ENCODE measurements around the gene KRTAP10-5.

KRTAP10-5 gene

GRCh38 chr21:44599264-44600029, 19.0 kb upstream of the KRTAP10-5 start:
- Histone ChIP-seq H3K27me3 (ENCODE audit: insufficient read depth, insufficient read length) (no peaks in the 10 kb centered on the region), H3K9me3 (ENCODE audit: insufficient read depth, low read length) (peaks cover 13% of the 10 kb centered on the region), H3K4me1 (ENCODE audit: insufficient read depth, insufficient read length) (no peaks in the 10 kb centered on the region), H3K36me3 (ENCODE audit: insufficient read depth, insufficient read length, low read length) (no peaks in the 10 kb centered on the region), H3K4me3 (ENCODE audit: insufficient read length, low read depth) (no peak overlapping the region), H3K9ac (ENCODE audit: insufficient read length, low read depth) (no peak overlapping the region)
- DNase-seq (ENCODE audit: low read depth, low spot score), result no peak
- TF ChIP-seq SUZ12 (IDR thresholded peaks at IDR 0.05; ENCODE audit: extremely low read depth, insufficient read depth, insufficient read length) (no peak), YY1 (IDR thresholded peaks at IDR 0.05; ENCODE audit: insufficient read depth, insufficient read length) (no peak), ZNF274 (IDR thresholded peaks at IDR 0.05; ENCODE audit: low read depth, low read length) (no peak)

GRCh38 chr21:44598061-44598460, 17.7 kb upstream of the KRTAP10-5 start:
- H3K9me3 ChIP-seq (ENCODE audit: insufficient read depth, low read length), result peaks cover 13% of the 10 kb centered on the region
- no peaks in the 10 kb centered on the region for H3K36me3 ChIP-seq (ENCODE audit: insufficient read depth, insufficient read length, low read length)
- H3K4me3 ChIP-seq (ENCODE audit: insufficient read length, low read depth), result no peak overlapping the region
- no peak for TF ChIP-seq SUZ12 (IDR thresholded peaks at IDR 0.05; ENCODE audit: extremely low read depth, insufficient read depth, insufficient read length)
- TF ChIP-seq YY1 (IDR thresholded peaks at IDR 0.05; ENCODE audit: insufficient read depth, insufficient read length), result no peak
- TF ChIP-seq ZNF274 (IDR thresholded peaks at IDR 0.05; ENCODE audit: low read depth, low read length), result no peak
- H3K4me1 ChIP-seq (ENCODE audit: insufficient read depth, insufficient read length), result peaks cover 2% of the 10 kb centered on the region
- no peak overlapping the region for H3K9ac ChIP-seq (ENCODE audit: insufficient read length, low read depth)
- DNase-seq (ENCODE audit: low read depth, low spot score), result no peak
- no peaks in the 10 kb centered on the region for H3K27me3 ChIP-seq (ENCODE audit: insufficient read depth, insufficient read length)

GRCh38 chr21:44596068-44596725, 15.8 kb upstream of the KRTAP10-5 start:
- Histone ChIP-seq H3K9me3 (ENCODE audit: insufficient read depth, low read length) (peaks cover 13% of the 10 kb centered on the region), H3K4me3 (ENCODE audit: insufficient read length, low read depth) (no peak overlapping the region), H3K36me3 (ENCODE audit: insufficient read depth, insufficient read length, low read length) (no peaks in the 10 kb centered on the region), H3K9ac (ENCODE audit: insufficient read length, low read depth) (no peak overlapping the region), H3K27me3 (ENCODE audit: insufficient read depth, insufficient read length) (no peaks in the 10 kb centered on the region), H3K4me1 (ENCODE audit: insufficient read depth, insufficient read length) (peaks cover 9% of the 10 kb centered on the region)
- TF ChIP-seq YY1 (IDR thresholded peaks at IDR 0.05; ENCODE audit: insufficient read depth, insufficient read length), result no peak
- TF ChIP-seq SUZ12 (IDR thresholded peaks at IDR 0.05; ENCODE audit: extremely low read depth, insufficient read depth, insufficient read length), result no peak
- TF ChIP-seq ZNF274 (IDR thresholded peaks at IDR 0.05; ENCODE audit: low read depth, low read length), result no peak
- DNase-seq (ENCODE audit: low read depth, low spot score), result no peak

- Histone ChIP-seq H3K4me3 (ENCODE audit: insufficient read length, low read depth) (no peak overlapping the region), H3K9me3 (ENCODE audit: insufficient read depth, low read length) (peaks cover 13% of the 10 kb centered on the region), H3K27me3 (ENCODE audit: insufficient read depth, insufficient read length) (no peaks in the 10 kb centered on the region), H3K9ac (ENCODE audit: insufficient read length, low read depth) (no peak overlapping the region), H3K4me1 (ENCODE audit: insufficient read depth, insufficient read length) (peaks cover 9% of the 10 kb centered on the region), H3K36me3 (ENCODE audit: insufficient read depth, insufficient read length, low read length) (no peaks in the 10 kb centered on the region)
- no peak for TF ChIP-seq SUZ12 (IDR thresholded peaks at IDR 0.05; ENCODE audit: extremely low read depth, insufficient read depth, insufficient read length)
- TF ChIP-seq ZNF274 (IDR thresholded peaks at IDR 0.05; ENCODE audit: low read depth, low read length), result no peak
- TF ChIP-seq YY1 (IDR thresholded peaks at IDR 0.05; ENCODE audit: insufficient read depth, insufficient read length), result no peak
- no peak for DNase-seq (ENCODE audit: low read depth, low spot score)
Measured at GRCh38 chr21:44595524-44595923, 15.1 kb upstream of the KRTAP10-5 start.

GRCh38 chr21:44594406-44594916, 14.1 kb upstream of the KRTAP10-5 start:
- no peaks in the 10 kb centered on the region for H3K36me3 ChIP-seq (ENCODE audit: insufficient read depth, insufficient read length, low read length)
- H3K9me3 ChIP-seq (ENCODE audit: insufficient read depth, low read length), result peaks cover 13% of the 10 kb centered on the region
- no peak for DNase-seq (ENCODE audit: low read depth, low spot score)
- no peak overlapping the region for H3K4me3 ChIP-seq (ENCODE audit: insufficient read length, low read depth)
- no peak overlapping the region for H3K9ac ChIP-seq (ENCODE audit: insufficient read length, low read depth)
- peaks cover 11% of the 10 kb centered on the region for H3K4me1 ChIP-seq (ENCODE audit: insufficient read depth, insufficient read length)
- no peaks in the 10 kb centered on the region for H3K27me3 ChIP-seq (ENCODE audit: insufficient read depth, insufficient read length)
- TF ChIP-seq ZNF274 (IDR thresholded peaks at IDR 0.05; ENCODE audit: low read depth, low read length), result no peak
- TF ChIP-seq YY1 (IDR thresholded peaks at IDR 0.05; ENCODE audit: insufficient read depth, insufficient read length), result no peak
- TF ChIP-seq SUZ12 (IDR thresholded peaks at IDR 0.05; ENCODE audit: extremely low read depth, insufficient read depth, insufficient read length), result no peak

- Histone ChIP-seq H3K27me3 (ENCODE audit: insufficient read depth, insufficient read length) (no peaks in the 10 kb centered on the region), H3K36me3 (ENCODE audit: insufficient read depth, insufficient read length, low read length) (no peaks in the 10 kb centered on the region), H3K4me3 (ENCODE audit: insufficient read length, low read depth) (no peak overlapping the region), H3K9me3 (ENCODE audit: insufficient read depth, low read length) (peaks cover 9% of the 10 kb centered on the region), H3K4me1 (ENCODE audit: insufficient read depth, insufficient read length) (peaks cover 11% of the 10 kb centered on the region), H3K9ac (ENCODE audit: insufficient read length, low read depth) (no peak overlapping the region)
- no peak for TF ChIP-seq SUZ12 (IDR thresholded peaks at IDR 0.05; ENCODE audit: extremely low read depth, insufficient read depth, insufficient read length)
- DNase-seq (ENCODE audit: low read depth, low spot score), result no peak
Measured at GRCh38 chr21:44593598-44594405, 13.4 kb upstream of the KRTAP10-5 start.
